ENCODE data around the gene DAP3. TPM values are rescaled to one million over a fixed set of nuclear protein-coding genes. Genes with fewer than 3 reads are reported as not detected.
"Not testable (repeated sequence)": the region's sequence is repeated elsewhere in the genome, so short reads cannot be mapped to it uniquely, and the experiment has no call there.

The DAP3 gene
- total RNA-seq, 1 donor from 2014 or later: 88.3 TPM

DNA sequence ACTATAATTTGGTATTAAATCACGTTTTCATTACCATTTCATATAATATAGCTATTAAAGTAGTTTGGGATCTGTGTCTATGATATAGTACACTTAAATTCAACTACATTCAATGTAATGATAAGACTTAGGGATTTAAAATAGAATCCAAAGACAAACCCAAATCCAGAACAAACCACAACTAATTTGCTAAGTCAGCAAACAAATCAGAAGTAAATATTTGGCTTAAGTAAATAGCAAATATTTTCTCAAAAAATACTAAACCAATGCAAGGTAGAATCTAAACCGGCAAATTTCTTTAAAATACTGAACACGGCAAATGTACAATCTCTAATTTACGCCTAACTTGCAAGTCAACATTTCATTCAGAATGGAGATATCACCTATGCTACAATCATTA is 17.1 kb upstream of the DAP3 start:
- Mint-ChIP-seq H3K36me3 (ENCODE audit: unreplicated experiment) (no peaks in the 10 kb centered on the region), H3K9me3 (ENCODE audit: unreplicated experiment) (no peaks in the 10 kb centered on the region), H3K4me3 (ENCODE audit: unreplicated experiment) (no peak overlapping the region), H3K27ac (ENCODE audit: unreplicated experiment) (no peak overlapping the region), H3K27me3 (ENCODE audit: unreplicated experiment) (peaks cover 2% of the 10 kb centered on the region), H3K4me1 (ENCODE audit: low read depth, unreplicated experiment) (no peaks in the 10 kb centered on the region)
- DNase-seq: no peak
- TF ChIP-seq, protein P1, sequence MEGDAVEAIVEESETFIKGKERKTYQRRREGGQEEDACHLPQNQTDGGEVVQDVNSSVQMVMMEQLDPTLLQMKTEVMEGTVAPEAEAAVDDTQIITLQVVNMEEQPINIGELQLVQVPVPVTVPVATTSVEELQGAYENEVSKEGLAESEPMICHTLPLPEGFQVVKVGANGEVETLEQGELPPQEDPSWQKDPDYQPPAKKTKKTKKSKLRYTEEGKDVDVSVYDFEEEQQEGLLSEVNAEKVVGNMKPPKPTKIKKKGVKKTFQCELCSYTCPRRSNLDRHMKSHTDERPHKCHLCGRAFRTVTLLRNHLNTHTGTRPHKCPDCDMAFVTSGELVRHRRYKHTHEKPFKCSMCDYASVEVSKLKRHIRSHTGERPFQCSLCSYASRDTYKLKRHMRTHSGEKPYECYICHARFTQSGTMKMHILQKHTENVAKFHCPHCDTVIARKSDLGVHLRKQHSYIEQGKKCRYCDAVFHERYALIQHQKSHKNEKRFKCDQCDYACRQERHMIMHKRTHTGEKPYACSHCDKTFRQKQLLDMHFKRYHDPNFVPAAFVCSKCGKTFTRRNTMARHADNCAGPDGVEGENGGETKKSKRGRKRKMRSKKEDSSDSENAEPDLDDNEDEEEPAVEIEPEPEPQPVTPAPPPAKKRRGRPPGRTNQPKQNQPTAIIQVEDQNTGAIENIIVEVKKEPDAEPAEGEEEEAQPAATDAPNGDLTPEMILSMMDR (IDR thresholded peaks at IDR 0.05; ENCODE audit: partially characterized antibody, unreplicated experiment): no peak

DNA sequence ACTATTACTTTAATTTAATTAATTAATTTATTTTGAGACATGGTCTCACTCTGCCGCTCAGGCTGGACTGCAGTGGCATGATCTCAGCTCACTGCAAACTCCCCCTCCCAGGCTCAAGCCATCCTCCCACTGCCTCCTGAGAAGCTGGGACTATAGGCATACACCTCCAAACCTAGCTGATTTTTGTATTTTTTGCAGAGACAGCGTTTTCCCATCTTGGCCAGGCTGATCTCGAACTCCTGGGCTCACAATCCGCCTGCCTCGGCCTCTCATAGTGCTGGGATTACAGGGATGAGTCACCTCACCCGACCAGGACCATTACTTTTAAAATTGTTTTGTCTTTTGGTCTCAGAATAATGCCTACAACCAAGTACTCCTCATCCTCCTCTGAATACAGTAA is 15.9 kb upstream of the DAP3 start:
- no peaks in the 10 kb centered on the region for H3K4me1 Mint-ChIP-seq (ENCODE audit: low read depth, unreplicated experiment)
- H3K27me3 Mint-ChIP-seq (ENCODE audit: unreplicated experiment): no peaks in the 10 kb centered on the region
- no peaks in the 10 kb centered on the region for H3K9me3 Mint-ChIP-seq (ENCODE audit: unreplicated experiment)
- H3K4me3 Mint-ChIP-seq (ENCODE audit: unreplicated experiment): no peak overlapping the region
- no peak overlapping the region for H3K27ac Mint-ChIP-seq (ENCODE audit: unreplicated experiment)
- H3K36me3 Mint-ChIP-seq (ENCODE audit: unreplicated experiment): no peaks in the 10 kb centered on the region
- no peak for DNase-seq
- TF ChIP-seq, protein P1 (IDR thresholded peaks at IDR 0.05; ENCODE audit: partially characterized antibody, unreplicated experiment): no peak

DNA sequence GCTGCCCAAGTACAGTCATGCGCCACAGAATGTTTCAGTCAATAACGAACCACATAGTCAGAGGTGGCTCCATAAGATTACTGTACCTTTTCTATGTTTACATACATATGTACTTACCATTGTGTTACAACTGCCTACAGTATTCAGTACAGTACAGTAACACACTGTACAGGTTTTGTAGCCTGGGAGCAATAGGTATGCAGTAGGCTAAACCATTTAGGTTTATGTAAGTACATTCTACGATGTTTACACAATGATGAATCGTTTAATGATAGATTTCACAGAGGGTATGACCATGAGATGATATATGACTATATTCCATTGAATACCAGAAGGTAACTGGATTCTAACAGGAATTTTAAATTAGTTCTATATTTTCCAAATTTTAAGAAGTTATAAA is 10.9 kb upstream of the DAP3 start:
- DNase-seq: no peak
- no peaks in the 10 kb centered on the region for H3K27me3 Mint-ChIP-seq (ENCODE audit: unreplicated experiment)
- TF ChIP-seq, protein P1 (IDR thresholded peaks at IDR 0.05; ENCODE audit: partially characterized antibody, unreplicated experiment): no peak
- H3K4me1 Mint-ChIP-seq (ENCODE audit: low read depth, unreplicated experiment): no peaks in the 10 kb centered on the region
- H3K27ac Mint-ChIP-seq (ENCODE audit: unreplicated experiment): no peak overlapping the region
- H3K9me3 Mint-ChIP-seq (ENCODE audit: unreplicated experiment): no peaks in the 10 kb centered on the region
- H3K4me3 Mint-ChIP-seq (ENCODE audit: unreplicated experiment): no peak overlapping the region
- H3K36me3 Mint-ChIP-seq (ENCODE audit: unreplicated experiment): no peaks in the 10 kb centered on the region

DNA sequence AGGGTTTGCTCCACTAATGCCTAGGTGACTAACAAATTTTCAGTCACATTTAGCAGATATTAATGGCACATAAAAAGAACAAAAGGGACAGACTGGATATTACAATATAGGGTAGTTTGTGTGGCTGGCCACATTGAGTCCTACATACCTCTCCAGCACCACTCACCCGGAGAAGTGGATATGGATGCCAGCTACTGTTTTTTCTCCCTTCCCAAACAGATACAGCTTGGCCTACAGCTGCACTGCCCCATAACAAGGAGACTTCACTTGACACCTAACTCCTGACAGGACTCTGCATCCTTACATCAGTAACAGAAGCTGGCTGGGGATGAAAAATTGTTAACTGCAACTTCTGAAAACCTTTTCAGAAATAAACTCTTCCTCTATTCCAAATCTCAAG is 9.9 kb upstream of the DAP3 start:
- not testable (repeated sequence) for H3K27ac Mint-ChIP-seq (ENCODE audit: unreplicated experiment); H3K9me3 Mint-ChIP-seq (ENCODE audit: unreplicated experiment); H3K36me3 Mint-ChIP-seq (ENCODE audit: unreplicated experiment); H3K4me1 Mint-ChIP-seq (ENCODE audit: low read depth, unreplicated experiment); H3K27me3 Mint-ChIP-seq (ENCODE audit: unreplicated experiment); DNase-seq; H3K4me3 Mint-ChIP-seq (ENCODE audit: unreplicated experiment)

DNA sequence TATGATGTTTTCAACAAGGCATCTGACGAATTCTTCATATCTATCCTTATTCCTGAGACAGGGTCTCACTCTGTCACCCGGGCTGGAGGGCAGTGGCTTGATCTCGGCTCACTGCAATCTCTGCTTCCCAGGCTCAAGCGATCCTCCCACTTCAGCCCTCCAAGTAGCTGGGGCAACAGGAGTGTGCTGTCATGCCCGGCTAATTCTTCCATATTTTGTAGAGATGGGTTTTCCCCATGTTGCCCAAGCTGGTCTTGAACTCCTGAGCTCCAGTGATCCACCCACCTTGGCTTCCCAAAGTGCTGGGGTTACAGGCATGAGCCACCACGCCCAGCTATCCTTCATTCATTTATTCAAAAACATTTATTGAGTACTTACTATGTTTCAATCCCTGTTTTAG is 8.4 kb upstream of the DAP3 start:
- Mint-ChIP-seq H3K36me3 (ENCODE audit: unreplicated experiment) (no peaks in the 10 kb centered on the region), H3K4me3 (ENCODE audit: unreplicated experiment) (no peak overlapping the region), H3K4me1 (ENCODE audit: low read depth, unreplicated experiment) (peaks cover 5% of the 10 kb centered on the region), H3K27me3 (ENCODE audit: unreplicated experiment) (no peaks in the 10 kb centered on the region), H3K9me3 (ENCODE audit: unreplicated experiment) (no peaks in the 10 kb centered on the region), H3K27ac (ENCODE audit: unreplicated experiment) (no peak overlapping the region)
- TF ChIP-seq, protein P1 (IDR thresholded peaks at IDR 0.05; ENCODE audit: partially characterized antibody, unreplicated experiment): no peak
- no peak for DNase-seq

DNA sequence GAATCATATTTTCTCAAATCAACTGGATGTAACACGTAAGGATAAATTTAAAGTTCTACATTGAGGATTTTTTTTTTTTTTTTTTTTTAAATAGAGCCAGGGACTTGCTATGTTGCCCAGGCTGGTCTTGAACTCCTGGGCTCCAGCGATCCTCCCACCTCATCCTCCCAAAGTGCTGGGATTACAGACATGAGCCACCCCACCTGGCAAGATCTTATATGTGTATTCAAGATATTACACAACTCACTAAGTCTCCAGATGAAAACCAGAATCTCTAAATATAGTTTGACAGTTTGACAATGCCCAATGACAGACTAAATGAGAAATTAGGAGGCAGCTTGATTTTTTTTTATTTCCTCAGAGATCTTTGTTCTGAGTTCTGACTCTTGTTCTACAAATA is 7.1 kb upstream of the DAP3 start:
- Mint-ChIP-seq H3K27me3 (ENCODE audit: unreplicated experiment) (no peaks in the 10 kb centered on the region), H3K27ac (ENCODE audit: unreplicated experiment) (no peak overlapping the region), H3K36me3 (ENCODE audit: unreplicated experiment) (no peaks in the 10 kb centered on the region), H3K9me3 (ENCODE audit: unreplicated experiment) (no peaks in the 10 kb centered on the region), H3K4me3 (ENCODE audit: unreplicated experiment) (no peak overlapping the region), H3K4me1 (ENCODE audit: low read depth, unreplicated experiment) (peaks cover 13% of the 10 kb centered on the region)
- TF ChIP-seq, protein P1 (IDR thresholded peaks at IDR 0.05; ENCODE audit: partially characterized antibody, unreplicated experiment): no peak
- DNase-seq: no peak

DNA sequence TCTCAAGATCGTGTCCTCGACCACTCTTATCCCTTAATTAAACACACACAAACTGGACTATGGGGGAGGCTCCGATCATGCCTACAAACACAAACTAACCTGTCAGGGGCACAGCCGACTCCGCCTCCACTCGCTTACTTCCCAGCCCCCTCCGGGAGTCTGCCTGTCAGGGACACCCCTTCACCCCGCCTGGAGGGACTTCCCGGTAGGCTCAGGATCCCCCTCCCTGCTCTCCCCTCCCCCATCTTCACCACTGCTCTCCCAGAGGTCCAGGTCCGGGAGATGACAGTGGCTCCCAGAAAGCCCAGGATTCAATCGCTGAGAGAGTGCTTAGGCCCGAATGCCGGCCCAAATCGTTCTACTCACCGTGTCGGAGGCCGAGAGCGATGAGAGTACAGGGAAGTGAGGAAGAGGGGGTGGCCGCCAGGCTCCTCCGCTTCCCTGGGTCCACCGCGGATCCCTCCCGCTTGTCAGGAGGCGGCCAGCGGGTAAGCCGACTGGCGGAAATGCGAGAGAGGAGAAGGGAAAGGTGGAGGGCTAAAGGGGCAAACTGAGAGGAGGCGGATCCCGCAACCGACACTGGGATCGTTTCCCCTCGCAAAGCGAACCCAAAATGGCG is 1.1 kb upstream of the DAP3 start:
- DNase-seq: peak; percentile 74
- Mint-ChIP-seq H3K4me3 (ENCODE audit: unreplicated experiment) (peak overlapping the region; percentile 96), H3K4me1 (ENCODE audit: low read depth, unreplicated experiment) (peaks cover 23% of the 10 kb centered on the region), H3K27ac (ENCODE audit: unreplicated experiment) (peak overlapping the region; percentile 92)
- not testable (repeated sequence) for H3K9me3 Mint-ChIP-seq (ENCODE audit: unreplicated experiment); H3K36me3 Mint-ChIP-seq (ENCODE audit: unreplicated experiment); H3K27me3 Mint-ChIP-seq (ENCODE audit: unreplicated experiment)

All from glutamatergic neuron (in vitro differentiated cells).